Measurements from ENCODE around the gene DTL.

GRCh38 chr1:212074856-212075255 lies 39.3 kb downstream of the DTL start:
- TF ChIP-seq CTCF (IDR thresholded peaks at IDR 0.05) (no peak), POLR2A (IDR thresholded peaks at IDR 0.05) (no peak)
